ENCODE results near the gene PLCB2.

- TF ChIP-seq CTCF (optimal IDR thresholded peaks at IDR 0.05 in 1 of 3, IDR thresholded peaks at IDR 0.05 in 1 of 3, conservative IDR thresholded peaks at IDR 0.05 in 1 of 3; ENCODE audit: extremely low read depth in 1 of 3, insufficient read depth in 2 of 3, low read length in 3 of 3) (no peak), EZH2 (IDR thresholded peaks at IDR 0.05; ENCODE audit: low read length) (no peak)
Measured at GRCh38 chr15:40340740-40341400, 33.1 kb upstream of the PLCB2 start, which contains the start of gene CCDC9B.

Measured in keratinocyte (primary cell).